NB4 (cell line): ENCODE data around the gene CD244.
"Not testable (repeated sequence)": the region's sequence is repeated elsewhere in the genome, so short reads cannot be mapped to it uniquely, and the experiment has no call there.

ENCODE experiments used
- DNase-seq: peaks from one replicate; pipeline ENCODE4 v3.0.0; 2010; ENCODE audit warnings: low read depth
- H3K4me3 ChIP-seq: one replicate; pipeline ENCODE4 v1.5.1; 2011; ENCODE audit warnings: mild to moderate bottlenecking, low read depth, low read length, moderate library complexity
- CTCF ChIP-seq: IDR thresholded peaks from one replicate; pipeline ENCODE4 v1.5.1; 2012; ENCODE audit warnings: low read depth, low read length
- MAX ChIP-seq: IDR thresholded peaks from 2 replicates; pipeline ENCODE4 v1.6.1; 2011; ENCODE audit warnings: low read depth, low read length
- MYC ChIP-seq: IDR thresholded peaks from 2 replicates; pipeline ENCODE4 v1.6.1; 2011; ENCODE audit warnings: low read depth, low read length
- POLR2A ChIP-seq: IDR thresholded peaks from 2 replicates; pipeline ENCODE4 v1.6.1; 2011; ENCODE audit warnings: mild to moderate bottlenecking; ENCODE audit not compliant: insufficient read length; ENCODE audit errors: extremely low read depth

Gene CD244

GRCh38 chr1:160905617-160905989 is 42.9 kb upstream of the CD244 start:
- no peak for DNase-seq
- TF ChIP-seq CTCF (no peak), MYC (no peak), MAX (no peak), POLR2A (no peak)
- no peak overlapping the region for H3K4me3 ChIP-seq

GRCh38 chr1:160904783-160905616 is 42.3 kb upstream of the CD244 start:
- H3K4me3 ChIP-seq: no peak overlapping the region
- no peak for DNase-seq
- TF ChIP-seq MAX (no peak), MYC (no peak), POLR2A (no peak)

GRCh38 chr1:160902251-160902650 is 39.6 kb upstream of the CD244 start:
- not testable (repeated sequence) for DNase-seq, H3K4me3 ChIP-seq

GRCh38 chr1:160901768-160902167 is 39.1 kb upstream of the CD244 start:
- H3K4me3 ChIP-seq: no peak overlapping the region
- no peak for TF ChIP-seq MAX
- no peak for TF ChIP-seq POLR2A
- no peak for TF ChIP-seq MYC
- no peak for TF ChIP-seq CTCF
- no peak for DNase-seq

GRCh38 chr1:160900683-160901082 is 38.0 kb upstream of the CD244 start:
- not testable (repeated sequence) for H3K4me3 ChIP-seq, DNase-seq

- not testable (repeated sequence) for H3K4me3 ChIP-seq, DNase-seq
Measured at GRCh38 chr1:160894368-160895135, 31.9 kb upstream of the CD244 start.

GRCh38 chr1:160891474-160891873 is 28.8 kb upstream of the CD244 start:
- DNase-seq: no peak
- TF ChIP-seq MAX (no peak), MYC (no peak), POLR2A (no peak), CTCF (no peak)

GRCh38 chr1:160888926-160889325 is 26.2 kb upstream of the CD244 start:
- TF ChIP-seq CTCF (no peak), MAX (no peak), POLR2A (no peak), MYC (no peak)
- H3K4me3 ChIP-seq: no peak overlapping the region
- DNase-seq: no peak

More at GRCh38 chr1:160891474-160891873, 28.8 kb upstream of the CD244 start:
- no peak overlapping the region for H3K4me3 ChIP-seq
